HG02970 (cell line): Measurements from ENCODE around the gene CAMLG.
A peak's percentile ranks its signal among the peaks of the same experiment; 100 is the strongest.
"Not testable (repeated sequence)": the region's sequence is repeated elsewhere in the genome, so short reads cannot be mapped to it uniquely, and the experiment has no call there.

ENCODE experiments used
- ATAC-seq: cut with Tn5 transposase; IDR thresholded peaks from one replicate; pipeline ENCODE4 v1.9.1; 2021; ENCODE audit warnings: mild to moderate bottlenecking, moderate library complexity, moderate number of reproducible peaks; ENCODE audit not compliant: unreplicated experiment, low FRiP score

Gene CAMLG

GRCh38 chr5:134738133-134738962, at the start of gene CAMLG:
TSS of gene CAMLG (plus strand) at chr5:134738548. CDS start at chr5:134738621, 73 bp downstream.
- peak; percentile 92 for ATAC-seq

GRCh38 chr5:134690144-134690543, 48.2 kb upstream of the CAMLG start:
- ATAC-seq = not testable (repeated sequence)

GRCh38 chr5:134692722-134693121, 45.6 kb upstream of the CAMLG start:
- ATAC-seq = no peak

GRCh38 chr5:134708301-134708700, 30.0 kb upstream of the CAMLG start:
- ATAC-seq = no peak

- no peak for ATAC-seq
Measured at GRCh38 chr5:134714120-134714519, 24.2 kb upstream of the CAMLG start.

- ATAC-seq = no peak
Measured at GRCh38 chr5:134714541-134714940, 23.8 kb upstream of the CAMLG start.

- not testable (repeated sequence) for ATAC-seq
Measured at GRCh38 chr5:134715466-134715865, 22.9 kb upstream of the CAMLG start.

GRCh38 chr5:134724872-134725271, 13.5 kb upstream of the CAMLG start:
- ATAC-seq = no peak

GRCh38 chr5:134732819-134733218, 5.5 kb upstream of the CAMLG start:
- ATAC-seq = no peak

- no peak for ATAC-seq
Measured at GRCh38 chr5:134735243-134735642, 3.1 kb upstream of the CAMLG start.

- ATAC-seq = no peak
Measured at GRCh38 chr5:134736173-134736812, 2.1 kb upstream of the CAMLG start.

GRCh38 chr5:134738963-134739661, 764 bp downstream of the CAMLG start:
- ATAC-seq = no peak

GRCh38 chr5:134741052-134741451, 2.7 kb downstream of the CAMLG start:
- ATAC-seq = no peak

- no peak for ATAC-seq
Measured at GRCh38 chr5:134742134-134742533, 3.8 kb downstream of the CAMLG start.

GRCh38 chr5:134749415-134749814, 11.1 kb downstream of the CAMLG start:
- no peak for ATAC-seq

- ATAC-seq = no peak
Measured at GRCh38 chr5:134758176-134758503, 19.8 kb downstream of the CAMLG start.

- peak; percentile 96 for ATAC-seq
Measured at GRCh38 chr5:134758504-134759341, 20.4 kb downstream of the CAMLG start, which contains the start of gene DDX46. TSS of gene DDX46 (plus strand) at chr5:134758779. CDS start at chr5:134758939, 160 bp downstream.

GRCh38 chr5:134767528-134768291, 29.4 kb downstream of the CAMLG start:
- ATAC-seq = not testable (repeated sequence)

- ATAC-seq = no peak
Measured at GRCh38 chr5:134769206-134769605, 30.9 kb downstream of the CAMLG start.
